ENCODE data around the gene HAP1.
"Not testable (repeated sequence)": the region's sequence is repeated elsewhere in the genome, so short reads cannot be mapped to it uniquely, and the experiment has no call there.

HAP1 gene

GRCh38 chr17:41688641-41689496 lies 45.6 kb downstream of the HAP1 start, which contains the start of gene EIF1:
TSS of gene EIF1 (plus strand) at chr17:41688885. CDS start at chr17:41689039, 154 bp downstream.
- peak; percentile 99 for DNase-seq

- peak; percentile 59 for DNase-seq
Observed at GRCh38 chr17:41687828-41688640, 46.4 kb downstream of the HAP1 start.

GRCh38 chr17:41686281-41686680 lies 48.2 kb downstream of the HAP1 start:
- DNase-seq = no peak

- DNase-seq = not testable (repeated sequence)
Observed at GRCh38 chr17:41685753-41686152, 48.7 kb downstream of the HAP1 start.

- DNase-seq = no peak
Observed at GRCh38 chr17:41684035-41684434, 50.4 kb downstream of the HAP1 start.

GRCh38 chr17:41683441-41684007 lies 50.9 kb downstream of the HAP1 start:
- no peak for DNase-seq

GRCh38 chr17:41682631-41683030 lies 51.8 kb downstream of the HAP1 start:
- no peak for DNase-seq

GRCh38 chr17:41681776-41682175 lies 52.7 kb downstream of the HAP1 start:
- no peak for DNase-seq

GRCh38 chr17:41680426-41681040 lies 53.9 kb downstream of the HAP1 start:
- no peak for DNase-seq

- DNase-seq = no peak
Observed at GRCh38 chr17:41679740-41680425, 54.6 kb downstream of the HAP1 start.

- DNase-seq = peak; percentile 52
Observed at GRCh38 chr17:41678907-41679739, 55.3 kb downstream of the HAP1 start.

GRCh38 chr17:41678411-41678906 lies 56.0 kb downstream of the HAP1 start:
- DNase-seq = peak; percentile 52

- no peak for DNase-seq
Observed at GRCh38 chr17:41676058-41676419, 58.4 kb downstream of the HAP1 start.

GRCh38 chr17:41675157-41676057 lies 59.0 kb downstream of the HAP1 start:
- not testable (repeated sequence) for DNase-seq
